Fibroblast of villous mesenchyme (primary cell): Measurements from ENCODE around the gene SCAF8. TPM values are rescaled to one million over a fixed set of nuclear protein-coding genes. Genes with fewer than 3 reads are reported as not detected.

Experiments used
- DNase-seq: peaks from one replicate; pipeline ENCODE4 v3.0.0-alpha.2; 2010; ENCODE audit warnings: low read depth
- H3K4me3 ChIP-seq: 2 replicates; pipeline ENCODE4 v1.5.1; 2011; ENCODE audit warnings: low read depth, mild to moderate bottlenecking, low read length
- CTCF ChIP-seq: IDR thresholded peaks from 2 replicates; pipeline ENCODE4 v1.5.1; 2012; ENCODE audit warnings: low read depth, mild to moderate bottlenecking, low read length; ENCODE audit not compliant: insufficient read depth
- total RNA-seq: library from RNA; depleted of rRNA; stranded (reverse); fragments of >200 nt; gene quantifications from 2 replicates; pipeline ENCODE4 v1.2.3, GENCODE V29; 2012

Gene SCAF8
- total RNA-seq, 1 donor = 39.7 TPM

- no peak for TF ChIP-seq CTCF
- DNase-seq = no peak
Measured at GRCh38 chr6:154782193-154782592, 49.0 kb downstream of the SCAF8 start.

GRCh38 chr6:154783229-154783628 lies 50.0 kb downstream of the SCAF8 start:
- H3K4me3 ChIP-seq = no peak overlapping the region
- DNase-seq = no peak
- TF ChIP-seq CTCF = no peak

More at GRCh38 chr6:154782193-154782592, 49.0 kb downstream of the SCAF8 start:
- no peak overlapping the region for H3K4me3 ChIP-seq

GRCh38 chr6:154785075-154785474 lies 51.9 kb downstream of the SCAF8 start:
- TF ChIP-seq CTCF = no peak
- no peak for DNase-seq
- no peak overlapping the region for H3K4me3 ChIP-seq

- no peak overlapping the region for H3K4me3 ChIP-seq
- no peak for TF ChIP-seq CTCF
- no peak for DNase-seq
Measured at GRCh38 chr6:154786144-154786868, 53.1 kb downstream of the SCAF8 start.

GRCh38 chr6:154791556-154792317 lies 58.5 kb downstream of the SCAF8 start:
- H3K4me3 ChIP-seq = no peak overlapping the region
- DNase-seq = peak; percentile 71

GRCh38 chr6:154792325-154792724 lies 59.1 kb downstream of the SCAF8 start:
- no peak for DNase-seq

More at GRCh38 chr6:154791556-154792317, 58.5 kb downstream of the SCAF8 start:
- no peak for TF ChIP-seq CTCF

More at GRCh38 chr6:154792325-154792724, 59.1 kb downstream of the SCAF8 start:
- TF ChIP-seq CTCF = no peak
- H3K4me3 ChIP-seq = no peak overlapping the region
